ENCODE data around the gene COMT. TPM values are rescaled to one million over a fixed set of nuclear protein-coding genes. Genes with fewer than 3 reads are reported as not detected.

COMT gene
- total and polyA plus RNA-seq, 9 of the 15 experiments (the other 6 are each of a cell fraction or from before 2014, with no cell fraction given), result 12.5 to 351 (median 155) TPM

DNA sequence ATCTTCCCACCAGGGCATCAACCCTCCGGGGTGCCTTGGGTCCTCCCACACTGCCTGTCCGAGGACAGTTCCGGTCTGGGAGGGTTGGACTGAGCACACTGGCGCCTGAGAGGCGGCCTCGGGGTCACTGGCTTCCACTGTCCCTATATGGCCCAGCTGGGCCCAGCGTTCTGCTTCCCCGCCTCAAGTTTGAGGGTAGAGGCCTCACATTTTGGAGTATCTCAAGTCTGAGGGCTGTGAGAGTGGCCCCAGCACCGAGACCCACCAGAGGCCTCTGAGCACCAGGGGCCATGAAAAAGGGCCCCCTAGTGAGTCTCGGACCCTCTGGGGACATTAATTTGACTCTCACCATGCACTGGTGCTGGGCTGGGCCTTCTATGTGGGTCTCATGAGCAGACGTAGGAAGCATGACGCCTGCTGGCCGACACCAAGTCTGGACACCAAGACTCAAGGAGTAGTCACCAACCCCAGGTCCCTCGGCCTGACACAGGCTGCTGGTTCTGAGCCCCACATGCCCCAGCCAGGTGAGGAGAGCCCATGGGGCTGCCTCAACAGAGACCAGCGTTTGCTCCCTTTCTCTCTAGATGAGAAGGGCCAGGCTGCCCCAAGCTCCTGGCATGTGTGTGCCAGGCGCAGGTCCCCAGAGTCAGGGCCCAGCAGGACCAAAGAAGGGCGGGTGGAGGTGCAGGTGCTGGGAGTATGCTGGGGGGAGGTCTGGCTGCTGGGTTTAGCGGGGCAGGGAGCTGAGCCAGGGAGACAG, 47.6 kb downstream of the COMT start (continued):
- TF ChIP-seq CXXC5 (CRISPR knock-in tag; IDR thresholded peaks at IDR 0.05), result peak; percentile 48
- TF ChIP-seq EGR1 (conservative IDR thresholded peaks at IDR 0.05), result peak; percentile 67
- TF ChIP-seq, protein P1, sequence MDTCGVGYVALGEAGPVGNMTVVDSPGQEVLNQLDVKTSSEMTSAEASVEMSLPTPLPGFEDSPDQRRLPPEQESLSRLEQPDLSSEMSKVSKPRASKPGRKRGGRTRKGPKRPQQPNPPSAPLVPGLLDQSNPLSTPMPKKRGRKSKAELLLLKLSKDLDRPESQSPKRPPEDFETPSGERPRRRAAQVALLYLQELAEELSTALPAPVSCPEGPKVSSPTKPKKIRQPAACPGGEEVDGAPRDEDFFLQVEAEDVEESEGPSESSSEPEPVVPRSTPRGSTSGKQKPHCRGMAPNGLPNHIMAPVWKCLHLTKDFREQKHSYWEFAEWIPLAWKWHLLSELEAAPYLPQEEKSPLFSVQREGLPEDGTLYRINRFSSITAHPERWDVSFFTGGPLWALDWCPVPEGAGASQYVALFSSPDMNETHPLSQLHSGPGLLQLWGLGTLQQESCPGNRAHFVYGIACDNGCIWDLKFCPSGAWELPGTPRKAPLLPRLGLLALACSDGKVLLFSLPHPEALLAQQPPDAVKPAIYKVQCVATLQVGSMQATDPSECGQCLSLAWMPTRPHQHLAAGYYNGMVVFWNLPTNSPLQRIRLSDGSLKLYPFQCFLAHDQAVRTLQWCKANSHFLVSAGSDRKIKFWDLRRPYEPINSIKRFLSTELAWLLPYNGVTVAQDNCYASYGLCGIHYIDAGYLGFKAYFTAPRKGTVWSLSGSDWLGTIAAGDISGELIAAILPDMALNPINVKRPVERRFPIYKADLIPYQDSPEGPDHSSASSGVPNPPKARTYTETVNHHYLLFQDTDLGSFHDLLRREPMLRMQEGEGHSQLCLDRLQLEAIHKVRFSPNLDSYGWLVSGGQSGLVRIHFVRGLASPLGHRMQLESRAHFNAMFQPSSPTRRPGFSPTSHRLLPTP (IDR thresholded peaks at IDR 0.05; ENCODE audit: borderline replicate concordance, extremely low read depth, insufficient read length), result no peak
- TF ChIP-seq LEF1 (IDR thresholded peaks at IDR 0.05), result no peak
- TF ChIP-seq BCL6 (CRISPR knock-in tag; IDR thresholded peaks at IDR 0.05), result no peak
- no peak for TF ChIP-seq RBM14 (IDR thresholded peaks at IDR 0.05; ENCODE audit: borderline replicate concordance, insufficient read depth, low read depth, low read length)
- no peak for TF ChIP-seq ELF4 (CRISPR knock-in tag; IDR thresholded peaks at IDR 0.05)
- TF ChIP-seq FOXA1 (IDR thresholded peaks at IDR 0.05; ENCODE audit: borderline replicate concordance), result no peak
- no peak for TF ChIP-seq SRSF9 (IDR thresholded peaks at IDR 0.05; ENCODE audit: borderline replicate concordance, low read depth, low read length)
- no peak for TF ChIP-seq POLR2AphosphoS5 (IDR thresholded peaks at IDR 0.05; ENCODE audit: control insufficient read depth, insufficient read depth, low read depth, low read length)
- TF ChIP-seq JUND (IDR thresholded peaks at IDR 0.05; ENCODE audit: borderline replicate concordance, low read depth, low read length), result peak; percentile 52
- TF ChIP-seq JUND (tag; IDR thresholded peaks at IDR 0.05; ENCODE audit: borderline replicate concordance, low read depth, low read length), result peak; percentile 53; the same call in 2 of the 3 replicates
- TF ChIP-seq, protein P2, sequence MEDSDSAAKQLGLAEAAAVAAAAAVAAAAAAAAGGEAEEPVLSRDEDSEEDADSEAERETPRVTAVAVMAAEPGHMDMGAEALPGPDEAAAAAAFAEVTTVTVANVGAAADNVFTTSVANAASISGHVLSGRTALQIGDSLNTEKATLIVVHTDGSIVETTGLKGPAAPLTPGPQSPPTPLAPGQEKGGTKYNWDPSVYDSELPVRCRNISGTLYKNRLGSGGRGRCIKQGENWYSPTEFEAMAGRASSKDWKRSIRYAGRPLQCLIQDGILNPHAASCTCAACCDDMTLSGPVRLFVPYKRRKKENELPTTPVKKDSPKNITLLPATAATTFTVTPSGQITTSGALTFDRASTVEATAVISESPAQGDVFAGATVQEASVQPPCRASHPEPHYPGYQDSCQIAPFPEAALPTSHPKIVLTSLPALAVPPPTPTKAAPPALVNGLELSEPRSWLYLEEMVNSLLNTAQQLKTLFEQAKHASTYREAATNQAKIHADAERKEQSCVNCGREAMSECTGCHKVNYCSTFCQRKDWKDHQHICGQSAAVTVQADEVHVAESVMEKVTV (CRISPR knock-in tag; IDR thresholded peaks at IDR 0.05), result no peak
- peak; percentile 92 for TF ChIP-seq L3MBTL2 (IDR thresholded peaks at IDR 0.05)
- TF ChIP-seq, protein P3, sequence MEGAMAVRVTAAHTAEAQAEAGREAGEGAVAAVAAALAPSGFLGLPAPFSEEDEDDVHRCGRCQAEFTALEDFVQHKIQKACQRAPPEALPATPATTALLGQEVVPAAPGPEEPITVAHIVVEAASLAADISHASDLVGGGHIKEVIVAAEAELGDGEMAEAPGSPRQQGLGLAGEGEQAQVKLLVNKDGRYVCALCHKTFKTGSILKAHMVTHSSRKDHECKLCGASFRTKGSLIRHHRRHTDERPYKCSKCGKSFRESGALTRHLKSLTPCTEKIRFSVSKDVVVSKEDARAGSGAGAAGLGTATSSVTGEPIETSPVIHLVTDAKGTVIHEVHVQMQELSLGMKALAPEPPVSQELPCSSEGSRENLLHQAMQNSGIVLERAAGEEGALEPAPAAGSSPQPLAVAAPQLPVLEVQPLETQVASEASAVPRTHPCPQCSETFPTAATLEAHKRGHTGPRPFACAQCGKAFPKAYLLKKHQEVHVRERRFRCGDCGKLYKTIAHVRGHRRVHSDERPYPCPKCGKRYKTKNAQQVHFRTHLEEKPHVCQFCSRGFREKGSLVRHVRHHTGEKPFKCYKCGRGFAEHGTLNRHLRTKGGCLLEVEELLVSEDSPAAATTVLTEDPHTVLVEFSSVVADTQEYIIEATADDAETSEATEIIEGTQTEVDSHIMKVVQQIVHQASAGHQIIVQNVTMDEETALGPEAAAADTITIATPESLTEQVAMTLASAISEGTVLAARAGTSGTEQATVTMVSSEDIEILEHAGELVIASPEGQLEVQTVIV (CRISPR knock-in tag; IDR thresholded peaks at IDR 0.05; ENCODE audit: borderline replicate concordance), result no peak
- TF ChIP-seq NFATC3 (IDR thresholded peaks at IDR 0.05), result no peak
- TF ChIP-seq, protein P4, sequence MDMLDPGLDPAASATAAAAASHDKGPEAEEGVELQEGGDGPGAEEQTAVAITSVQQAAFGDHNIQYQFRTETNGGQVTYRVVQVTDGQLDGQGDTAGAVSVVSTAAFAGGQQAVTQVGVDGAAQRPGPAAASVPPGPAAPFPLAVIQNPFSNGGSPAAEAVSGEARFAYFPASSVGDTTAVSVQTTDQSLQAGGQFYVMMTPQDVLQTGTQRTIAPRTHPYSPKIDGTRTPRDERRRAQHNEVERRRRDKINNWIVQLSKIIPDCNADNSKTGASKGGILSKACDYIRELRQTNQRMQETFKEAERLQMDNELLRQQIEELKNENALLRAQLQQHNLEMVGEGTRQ (CRISPR knock-in tag; IDR thresholded peaks at IDR 0.05), result no peak
- no peak for TF ChIP-seq TFAM (CRISPR knock-in tag; conservative IDR thresholded peaks at IDR 0.05)
- no peak for TF ChIP-seq HOXB6 (CRISPR knock-in tag; IDR thresholded peaks at IDR 0.05; ENCODE audit: borderline replicate concordance)
- no peak for TF ChIP-seq ZNF785 (CRISPR knock-in tag; IDR thresholded peaks at IDR 0.05)
- no peak for TF ChIP-seq NFE2 (IDR thresholded peaks at IDR 0.05; ENCODE audit: low read depth)
- TF ChIP-seq TCFL5 (CRISPR knock-in tag; conservative IDR thresholded peaks at IDR 0.05), result no peak
